CD4-positive, alpha-beta memory T cell (primary cell): ENCODE measurements around the gene ASCL1. TPM values are rescaled to one million over a fixed set of nuclear protein-coding genes. Genes with fewer than 3 reads are reported as not detected.
A peak's percentile ranks its signal among the peaks of the same experiment; 100 is the strongest.

ENCODE experiments used
- CTCF ChIA-PET: fragments of 350-600 bp; sonication (Branson Sonifier 250); formaldehyde crosslinking; loops from one replicate; lab custom pipeline; 2021; ENCODE audit warnings: inconsistent platforms; ENCODE audit not compliant: partially characterized antibody; lab: Charles Lee
- POLR2A ChIA-PET: fragments of 350-600 bp; sonication (Branson Sonifier 250); formaldehyde crosslinking; loops from one replicate; lab custom pipeline; 2021; ENCODE audit not compliant: partially characterized antibody; lab: Charles Lee
- DNase-seq, 5 donors: peaks; one replicate each; pipeline versions ENCODE4 v3.0.0 to v3.0.0-alpha.2; 2020 to 2022; ENCODE audit warnings: mixed read lengths in 1 of 5
- H3K27ac ChIP-seq: one replicate; pipeline ENCODE4 v1.7.0; 2013; ENCODE audit warnings: low read depth, low read length
- H3K27me3 ChIP-seq: 2 replicates; pipeline ENCODE4 v1.7.0; 2013; ENCODE audit warnings: mild to moderate bottlenecking, low read length, moderate library complexity; ENCODE audit not compliant: insufficient read depth
- H3K36me3 ChIP-seq: 2 replicates; pipeline ENCODE4 v1.7.0; 2013; ENCODE audit warnings: mild to moderate bottlenecking, low read length, moderate library complexity; ENCODE audit not compliant: insufficient read depth
- H3K4me1 ChIP-seq: 2 replicates; pipeline ENCODE4 v1.7.0; 2013; ENCODE audit warnings: mild to moderate bottlenecking, low read length, moderate library complexity; ENCODE audit not compliant: insufficient read depth
- H3K4me3 ChIP-seq, 2 donors: one replicate each; pipeline ENCODE4 v1.7.0; 2013; ENCODE audit warnings: low read length in 2 of 2, mild to moderate bottlenecking in 1 of 2
- H3K9me3 ChIP-seq, 2 donors: one replicate each; pipeline ENCODE4 v1.7.0; 2013; ENCODE audit warnings: low read length in 2 of 2, control low read depth in 1 of 2; ENCODE audit not compliant: control insufficient read depth in 1 of 2
- H3K27ac Mint-ChIP-seq, 7 donors: one replicate each; pipeline ENCODE4 v1.8.0; 2020 to 2021; ENCODE audit warnings: mixed read lengths in 7 of 7, mild to moderate bottlenecking in 6 of 7, inconsistent platforms in 3 of 7, moderate library complexity in 3 of 7
- H3K27me3 Mint-ChIP-seq, 2 donors: one replicate each; pipeline ENCODE4 v1.8.0; 2020 to 2021; ENCODE audit warnings: mixed read lengths in 2 of 2
- H3K36me3 Mint-ChIP-seq, 2 donors: one replicate each; pipeline ENCODE4 v1.8.0; 2020 to 2021; ENCODE audit warnings: mixed read lengths in 2 of 2, inconsistent platforms in 1 of 2, mild to moderate bottlenecking in 1 of 2
- H3K4me1 Mint-ChIP-seq, 4 donors: one replicate each; pipeline ENCODE4 v1.8.0; 2020 to 2021; ENCODE audit warnings: mixed read lengths in 4 of 4, mild to moderate bottlenecking in 1 of 4
- H3K4me3 Mint-ChIP-seq, 8 donors: one replicate each; pipeline ENCODE4 v1.8.0; 2020 to 2021; ENCODE audit warnings: mixed read lengths in 8 of 8, mild to moderate bottlenecking in 7 of 8, moderate library complexity in 6 of 8, inconsistent platforms in 3 of 8
- H3K9me3 Mint-ChIP-seq, 8 donors: one replicate each; pipeline ENCODE4 v1.8.0; 2020 to 2021; ENCODE audit warnings: mixed read lengths in 8 of 8, mild to moderate bottlenecking in 5 of 8, inconsistent platforms in 3 of 8, moderate library complexity in 1 of 8
- intact Hi-C: fragments of 100-400 bp; cut with micrococcal nuclease; formaldehyde crosslinking; loops from one replicate; pipeline ENCODE4 v1.15.1; 2023
- polyA plus RNA-seq, 2 donors: library from polyadenylated mRNA; unstranded; fragments of 300-500 nt; fragmentation: Illumina TruSeq; gene quantifications; one replicate each; pipeline ENCODE4 v1.2.3, GENCODE V29; 2021
- total RNA-seq, 2 experiments: library from RNA; stranded (reverse); gene quantifications; one replicate each; pipeline ENCODE4 v1.2.3, GENCODE V29; 2021

ASCL1 gene
- total and polyA plus RNA-seq, 4 experiments from 2014 or later = not detected

- CTCF ChIA-PET = interaction anchor here (1.3 kb wide), 1 partner anchor 25 kb away, joined by 3 read pairs; no protein-coding TSS in a partner anchor
- no peaks in the 10 kb centered on the region for H3K36me3 Mint-ChIP-seq
These were observed 7.4 kb downstream of the ASCL1 start for GRCh38 chr12:102964872-102965271.

GRCh38 chr12:102965281-102966155, 8.0 kb downstream of the ASCL1 start:
- Mint-ChIP-seq H3K4me3 (peak overlapping the region; percentile 65 to 81 (median 79)), H3K36me3 (no peaks in the 10 kb centered on the region), H3K9me3 (peaks cover 0 to 24% (median 8%) of the 10 kb centered on the region in 8 donors), H3K27me3 (peaks cover 59 to 64% of the 10 kb centered on the region in 2 donors), H3K4me1 (peaks cover 11 to 23% (median 16%) of the 10 kb centered on the region in 4 donors), H3K27ac (peak overlapping the region in 2 of 7 donors; percentile 32 to 50)
- peaks cover 29% of the 10 kb centered on the region for H3K27me3 ChIP-seq
- no peaks in the 10 kb centered on the region for H3K9me3 ChIP-seq
- CTCF ChIA-PET = interaction anchor here (0.9 to 1.3 kb wide), 2 partner anchors 17 to 26 kb away, joined by 3 to 4 read pairs; no protein-coding TSS in a partner anchor
- H3K4me3 ChIP-seq = no peak overlapping the region
- POLR2A ChIA-PET = no interaction called here
- peaks cover 11% of the 10 kb centered on the region for H3K4me1 ChIP-seq
- H3K27ac ChIP-seq = no peak overlapping the region
- H3K36me3 ChIP-seq = no peaks in the 10 kb centered on the region
- no peak for DNase-seq
- intact Hi-C loops = no loop called here

More at GRCh38 chr12:102964872-102965271, 7.4 kb downstream of the ASCL1 start:
- Histone ChIP-seq H3K36me3 (no peaks in the 10 kb centered on the region), H3K4me1 (peaks cover 11% of the 10 kb centered on the region), H3K4me3 (no peak overlapping the region), H3K27ac (no peak overlapping the region), H3K27me3 (peaks cover 29% of the 10 kb centered on the region), H3K9me3 (no peaks in the 10 kb centered on the region)
- Mint-ChIP-seq H3K27ac (peak overlapping the region in 1 of 7 donors; percentile 50), H3K4me3 (peak overlapping the region; percentile 65 to 81 (median 79)), H3K9me3 (peaks cover 0 to 24% (median 8%) of the 10 kb centered on the region in 8 donors), H3K27me3 (peaks cover 61 to 66% of the 10 kb centered on the region in 2 donors), H3K4me1 (peaks cover 11 to 23% (median 16%) of the 10 kb centered on the region in 4 donors)
- DNase-seq = peak in 2 of 5 donors; percentile 18 to 38
- POLR2A ChIA-PET = no interaction called here
- intact Hi-C loops = no loop called here

GRCh38 chr12:102966200-102966863, 8.9 kb downstream of the ASCL1 start:
- DNase-seq = no peak
- no peak overlapping the region for H3K4me3 ChIP-seq
- peaks cover 29% of the 10 kb centered on the region for H3K27me3 ChIP-seq

GRCh38 chr12:102970780-102971179, 13.3 kb downstream of the ASCL1 start:
- CTCF ChIA-PET = no interaction called here
- Mint-ChIP-seq H3K27ac (no peak overlapping the region), H3K36me3 (no peaks in the 10 kb centered on the region), H3K4me3 (no peak overlapping the region), H3K27me3 (peaks cover 18 to 22% of the 10 kb centered on the region in 2 donors), H3K9me3 (peaks cover 0 to 9% (median 0%) of the 10 kb centered on the region in 8 donors), H3K4me1 (peaks cover 0 to 2% (median under 1%) of the 10 kb centered on the region in 4 donors)
- Histone ChIP-seq H3K27me3 (peaks cover 3% of the 10 kb centered on the region), H3K36me3 (no peaks in the 10 kb centered on the region), H3K9me3 (no peaks in the 10 kb centered on the region), H3K4me1 (no peaks in the 10 kb centered on the region), H3K27ac (no peak overlapping the region), H3K4me3 (no peak overlapping the region)
- POLR2A ChIA-PET = no interaction called here
- intact Hi-C loops = no loop called here
- DNase-seq = no peak

More at GRCh38 chr12:102966200-102966863, 8.9 kb downstream of the ASCL1 start:
- peaks cover 11 to 23% (median 16%) of the 10 kb centered on the region in 4 donors for H3K4me1 Mint-ChIP-seq
- H3K9me3 Mint-ChIP-seq = peaks cover 0 to 24% (median 8%) of the 10 kb centered on the region in 8 donors
- Histone ChIP-seq H3K4me1 (peaks cover 11% of the 10 kb centered on the region), H3K9me3 (no peaks in the 10 kb centered on the region), H3K27ac (no peak overlapping the region), H3K36me3 (no peaks in the 10 kb centered on the region)
- H3K27me3 Mint-ChIP-seq = peaks cover 55 to 56% of the 10 kb centered on the region in 2 donors
- CTCF ChIA-PET = interaction anchor here (0.9 kb wide), 1 partner anchor 18 kb away, joined by 4 read pairs; no protein-coding TSS in a partner anchor
- intact Hi-C loops = no loop called here
- no peak overlapping the region for H3K4me3 Mint-ChIP-seq
- POLR2A ChIA-PET = no interaction called here
- no peaks in the 10 kb centered on the region for H3K36me3 Mint-ChIP-seq
- no peak overlapping the region for H3K27ac Mint-ChIP-seq

- H3K4me3 ChIP-seq = no peak overlapping the region
- no peak overlapping the region for H3K27ac Mint-ChIP-seq
- H3K27me3 Mint-ChIP-seq = peaks cover 15 to 21% of the 10 kb centered on the region in 2 donors
- no peaks in the 10 kb centered on the region for H3K4me1 ChIP-seq
- no peak overlapping the region for H3K4me3 Mint-ChIP-seq
- H3K9me3 Mint-ChIP-seq = peaks cover 0 to 6% (median 0%) of the 10 kb centered on the region in 8 donors
- ChIA-PET POLR2A (no interaction called here), CTCF (no interaction called here)
- no peak for DNase-seq
- intact Hi-C loops = no loop called here
- H3K36me3 ChIP-seq = no peaks in the 10 kb centered on the region
- no peaks in the 10 kb centered on the region for H3K36me3 Mint-ChIP-seq
- no peaks in the 10 kb centered on the region for H3K27me3 ChIP-seq
- no peaks in the 10 kb centered on the region for H3K9me3 ChIP-seq
- no peak overlapping the region for H3K27ac ChIP-seq
- no peaks in the 10 kb centered on the region for H3K4me1 Mint-ChIP-seq
These were observed 13.8 kb downstream of the ASCL1 start for GRCh38 chr12:102971227-102971626.

GRCh38 chr12:102973583-102973982, 16.1 kb downstream of the ASCL1 start:
- no peaks in the 10 kb centered on the region for H3K36me3 Mint-ChIP-seq
- Histone ChIP-seq H3K4me3 (no peak overlapping the region), H3K36me3 (no peaks in the 10 kb centered on the region), H3K27me3 (no peaks in the 10 kb centered on the region), H3K27ac (no peak overlapping the region), H3K4me1 (no peaks in the 10 kb centered on the region), H3K9me3 (no peaks in the 10 kb centered on the region)
- no peak overlapping the region for H3K4me3 Mint-ChIP-seq
- H3K9me3 Mint-ChIP-seq = peaks cover 0 to 6% (median 0%) of the 10 kb centered on the region in 8 donors
- no peaks in the 10 kb centered on the region for H3K4me1 Mint-ChIP-seq
- ChIA-PET POLR2A (no interaction called here), CTCF (interaction anchor here (0.8 kb wide), 1 partner anchor 574 kb away, joined by 3 read pairs; no protein-coding TSS in a partner anchor)
- H3K27me3 Mint-ChIP-seq = peaks cover 3 to 7% of the 10 kb centered on the region in 2 donors
- intact Hi-C loops = no loop called here
- DNase-seq = no peak
- H3K27ac Mint-ChIP-seq = no peak overlapping the region
